Right ventricle myocardium superior (tissue), 1 donor: Measurements from ENCODE around the gene C4orf36. TPM values are rescaled to one million over a fixed set of nuclear protein-coding genes. Genes with fewer than 3 reads are reported as not detected.

Experiments
- ATAC-seq: fragments of 200-7000 bp; cut with Tn5 transposase; one replicate; pipeline ENCODE4 v1.9.1; 2020; ENCODE audit warnings: mild to moderate bottlenecking; ENCODE audit not compliant: poor library complexity
- DNase-seq: peaks from one replicate; pipeline ENCODE4 v3.0.0-alpha.2; 2020
- intact Hi-C: fragments of 100-400 bp; cut with DNase I; formaldehyde crosslinking; loops from one replicate; pipeline ENCODE4 v1.11.2; 2022
- total RNA-seq: library from RNA; stranded (reverse); fragmentation: NEBNext Ultra II Directional; extraction: Animal tissue kit (Norgen Biotek cat#: 25700); gene quantifications from one replicate; pipeline ENCODE4 v1.2.1, GENCODE V29; 2021
- donor health status: DM: no; HTN: yes; CAD: no; lungs with severe emphysema.

The C4orf36 gene
- total RNA-seq, 1 donor from 2014 or later: 0.59 TPM

DNA sequence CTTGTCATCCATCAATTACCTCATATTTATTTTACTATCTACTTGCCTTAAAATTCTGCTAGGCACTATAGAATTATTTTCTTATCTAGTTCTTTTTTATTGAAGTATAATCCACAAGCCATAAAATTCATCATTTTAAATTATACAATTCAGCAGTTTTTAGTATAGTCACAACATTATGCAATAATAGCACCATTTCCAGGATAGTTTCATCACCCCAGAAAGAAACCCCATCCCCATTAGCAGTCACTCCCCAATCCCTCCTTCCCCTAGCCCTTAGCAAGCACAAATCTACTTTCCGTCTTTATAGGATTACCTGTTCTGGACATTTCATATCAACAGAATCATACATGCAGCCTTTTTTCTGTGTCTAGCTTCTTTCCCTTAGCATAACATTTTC lies 58.6 kb downstream of the C4orf36 start:
- DNase-seq (no peak), ATAC-seq (no peak)
- intact Hi-C loops: no loop called here

DNA sequence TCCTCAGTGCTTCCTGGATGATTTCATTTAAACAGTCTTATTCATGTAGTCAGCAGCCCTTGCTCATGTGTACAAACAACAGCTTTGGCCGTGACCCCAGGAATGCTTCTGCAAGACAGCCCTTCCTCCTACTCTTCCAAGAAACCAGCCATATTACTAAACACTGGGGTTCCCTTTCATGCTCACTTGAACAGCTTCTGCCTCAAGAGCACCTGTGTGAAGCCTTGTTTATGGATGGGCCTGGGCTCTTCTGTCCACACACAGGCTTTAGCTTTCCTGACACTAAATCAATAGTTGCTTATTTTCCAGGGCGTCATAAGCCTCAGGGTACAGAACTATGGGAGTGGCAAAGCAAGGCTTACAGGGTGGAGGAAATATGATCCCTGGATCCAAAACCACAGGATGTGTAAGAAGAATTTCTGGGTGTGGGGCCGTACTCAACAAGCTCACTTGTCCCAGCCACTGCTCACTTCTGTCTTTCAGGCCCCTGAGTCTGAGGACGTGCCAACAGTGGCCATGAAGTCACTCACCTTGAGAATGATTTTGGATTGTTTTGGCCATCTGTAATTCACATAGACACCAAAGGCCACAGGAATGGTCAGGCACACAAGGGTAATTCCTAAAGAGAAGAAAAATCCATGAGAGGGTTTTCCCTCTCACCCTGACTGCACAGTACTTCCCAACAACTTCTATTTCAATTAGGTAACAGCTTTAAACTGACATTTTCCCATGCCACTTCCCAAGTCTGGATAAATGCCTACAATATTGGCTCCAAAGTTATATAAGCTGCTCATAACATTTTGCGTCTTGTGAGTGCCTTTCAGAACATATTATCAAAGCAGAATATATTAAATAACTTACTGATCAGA lies 60.7 kb downstream of the C4orf36 start:
- no peak for DNase-seq

More for the DNA sequence above, 60.7 kb downstream of the C4orf36 start:
- ATAC-seq: no peak
- intact Hi-C loops: no loop called here

Other genes starting within 250 kb of the C4orf36 start
- 0.43 TPM for gene SLC10A6, start 43.0 kb downstream of the C4orf36 start, total RNA-seq
- gene AFF1, start 42.6 kb upstream of the C4orf36 start, total RNA-seq: 60.5 TPM